ENCODE measurements around the gene ZDHHC4.
A peak's percentile ranks its signal among the peaks of the same experiment; 100 is the strongest.

Gene ZDHHC4

DNA sequence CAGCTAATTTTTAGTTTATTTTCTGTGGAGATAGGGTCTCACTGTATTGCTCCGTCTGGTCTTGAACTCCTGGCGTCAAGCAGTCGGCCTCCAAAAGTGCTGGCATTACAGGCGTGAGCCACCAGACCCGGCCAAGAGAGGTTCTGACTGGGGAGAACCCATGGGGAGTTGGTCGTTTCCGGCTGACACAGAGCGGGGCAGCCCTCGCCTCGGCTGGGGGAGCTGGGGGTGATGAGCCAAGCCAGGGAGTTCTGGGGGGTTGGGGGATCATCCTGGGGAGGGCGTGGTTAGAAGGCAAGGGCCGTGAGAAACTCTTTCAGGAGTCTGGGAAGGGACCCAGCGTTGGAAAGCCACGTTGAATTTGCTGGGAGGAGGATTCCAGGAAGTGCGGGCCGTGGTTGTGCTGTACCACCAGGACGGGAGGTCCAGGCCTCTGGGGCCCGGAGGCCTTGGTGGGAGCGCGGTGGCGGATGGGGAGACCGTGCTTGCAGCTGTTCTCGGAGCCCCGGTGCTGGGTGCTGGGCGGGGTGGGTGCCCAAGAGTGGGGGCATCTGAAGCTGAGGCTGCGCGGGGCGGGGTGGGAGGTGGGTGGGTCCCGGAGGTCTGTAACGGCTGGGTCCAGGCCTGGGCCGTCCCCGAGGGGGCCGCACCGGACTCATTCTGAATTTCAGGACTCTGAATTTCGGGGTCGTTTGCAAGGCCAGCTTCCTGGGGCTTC, 29.8 kb downstream of the ZDHHC4 start:
- no peak for DNase-seq (ENCODE audit: low read depth, low spot score)

DNA sequence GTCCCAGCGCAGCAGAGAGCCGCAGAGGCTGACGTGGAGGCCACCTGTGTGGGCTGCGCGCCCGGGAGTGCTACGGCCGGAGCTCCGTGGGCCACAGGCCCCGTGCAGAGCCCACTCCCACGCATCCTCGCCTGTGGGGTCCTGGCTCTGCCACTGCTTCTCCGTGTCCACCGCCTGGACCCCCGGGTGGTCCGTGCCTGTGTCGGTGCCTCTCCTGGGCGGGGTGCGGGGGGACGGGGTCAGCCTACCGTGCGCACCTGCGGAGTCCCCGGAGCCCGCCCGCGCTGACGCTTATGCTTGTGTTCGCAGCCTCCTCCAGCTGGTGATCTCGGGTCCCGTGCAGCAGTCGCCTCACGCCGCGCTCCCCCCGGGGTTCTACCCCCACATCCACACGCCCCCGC, 30.4 kb downstream of the ZDHHC4 start:
- no peak for DNase-seq (ENCODE audit: low read depth, low spot score)

GRCh38 chr7:6608081-6608480, 30.8 kb downstream of the ZDHHC4 start:
- no peak for DNase-seq (ENCODE audit: low read depth, low spot score)

DNA sequence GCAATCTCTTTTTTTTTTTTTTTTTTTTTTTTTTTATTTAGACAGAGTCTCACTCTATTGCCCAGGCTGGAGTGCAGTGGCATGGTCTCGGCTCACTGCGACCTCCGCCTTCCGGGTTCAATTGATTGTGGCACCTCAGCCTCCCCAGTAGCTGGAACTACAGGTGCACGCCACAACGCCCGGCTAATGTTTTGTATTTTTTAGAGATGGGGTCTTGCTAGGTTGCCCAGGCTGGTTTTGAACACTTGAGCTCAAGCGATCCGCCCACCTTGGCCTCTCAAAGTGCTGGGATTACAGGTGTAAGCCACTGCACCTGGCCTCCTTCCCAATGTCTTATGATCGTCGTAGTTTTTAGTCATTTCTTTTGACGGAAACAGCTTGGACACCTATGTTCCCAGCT, 31.5 kb downstream of the ZDHHC4 start:
- DNase-seq (ENCODE audit: low read depth, low spot score): no peak

GRCh38 chr7:6612819-6613218, 35.6 kb downstream of the ZDHHC4 start:
- no peak for DNase-seq (ENCODE audit: low read depth, low spot score)

GRCh38 chr7:6613706-6614105, 36.5 kb downstream of the ZDHHC4 start:
- peak; percentile 83 for DNase-seq (ENCODE audit: low read depth, low spot score)

DNA sequence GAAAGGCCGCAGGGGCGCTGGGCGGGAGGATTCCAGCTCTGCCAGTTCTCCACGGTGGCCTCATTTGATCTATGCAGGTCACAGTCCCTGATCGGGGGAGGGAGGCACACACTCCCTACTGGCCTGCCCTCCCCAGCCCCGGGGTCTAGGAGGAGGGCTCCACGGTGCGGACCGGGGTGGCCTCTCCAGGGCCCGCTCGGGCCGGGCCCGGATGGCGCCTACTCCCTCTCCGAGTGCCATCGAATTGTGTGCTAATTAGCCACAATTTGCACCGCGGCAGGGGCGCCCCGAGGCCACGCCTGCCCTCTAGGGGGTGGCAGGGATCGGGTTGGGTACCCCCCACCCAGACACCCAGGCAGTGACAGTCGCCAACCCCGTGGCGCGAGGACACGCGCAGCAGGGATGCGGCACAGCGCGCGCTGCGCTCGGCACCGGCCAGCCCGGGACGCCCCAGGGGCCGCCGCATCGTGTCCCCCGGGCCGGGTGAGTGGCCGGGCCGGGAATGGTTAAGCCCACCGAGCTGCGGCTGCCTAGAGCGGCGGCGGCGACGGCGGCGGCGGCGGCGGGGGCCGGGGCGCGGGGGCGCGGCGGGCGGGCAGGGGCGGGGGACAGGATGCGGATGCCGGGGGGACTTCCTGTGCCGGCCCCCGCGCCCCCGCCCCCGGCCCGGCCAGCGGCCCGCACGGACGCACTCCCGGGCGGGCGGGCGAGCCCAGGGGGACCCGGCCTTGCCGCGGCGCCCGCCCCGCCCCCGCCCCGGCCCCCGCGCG, 37.9 kb downstream of the ZDHHC4 start, which contains the start of gene ZNF853:
Gene ZNF853, plus strand, starts transcription at position 658 of the 770 bp plus-strand sequence. CDS start 565 bp downstream, outside the sequence.
- DNase-seq (ENCODE audit: low read depth, low spot score): peak; percentile 68

GRCh38 chr7:6615723-6616555, 38.7 kb downstream of the ZDHHC4 start:
- DNase-seq (ENCODE audit: low read depth, low spot score): no peak

GRCh38 chr7:6616854-6617643, 39.8 kb downstream of the ZDHHC4 start:
- no peak for DNase-seq (ENCODE audit: low read depth, low spot score)

DNA sequence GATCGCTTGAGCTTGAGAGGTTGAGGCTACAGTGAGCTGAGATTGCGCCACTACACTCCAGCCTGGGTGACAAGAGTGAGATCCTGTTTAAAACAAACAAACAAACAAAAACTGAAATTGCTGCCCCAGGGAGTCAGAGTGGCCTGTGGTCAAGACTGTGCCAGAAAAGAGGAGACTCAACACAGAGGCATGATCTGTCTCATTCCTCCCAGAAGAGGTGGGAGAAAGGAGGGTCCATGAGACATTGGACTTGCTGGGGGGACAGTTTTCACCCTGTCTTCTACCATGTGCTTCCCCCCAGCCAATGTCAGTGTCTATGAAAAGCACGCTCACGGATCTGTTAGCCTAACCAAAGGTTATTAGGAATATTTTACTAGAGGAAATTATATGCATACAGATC, 41.4 kb downstream of the ZDHHC4 start:
- DNase-seq (ENCODE audit: low read depth, low spot score): no peak

- DNase-seq (ENCODE audit: low read depth, low spot score): no peak
These were observed 42.7 kb downstream of the ZDHHC4 start for GRCh38 chr7:6619961-6620360.

- DNase-seq (ENCODE audit: low read depth, low spot score): peak; percentile 73
These were observed 44.2 kb downstream of the ZDHHC4 start for GRCh38 chr7:6621195-6622133.

- DNase-seq (ENCODE audit: low read depth, low spot score): peak; percentile 65
These were observed 45.0 kb downstream of the ZDHHC4 start for GRCh38 chr7:6622134-6622710.

- DNase-seq (ENCODE audit: low read depth, low spot score): no peak
These were observed 46.5 kb downstream of the ZDHHC4 start for GRCh38 chr7:6623589-6624245.

- DNase-seq (ENCODE audit: low read depth, low spot score): no peak
These were observed 47.0 kb downstream of the ZDHHC4 start for GRCh38 chr7:6624246-6624611.

DNA sequence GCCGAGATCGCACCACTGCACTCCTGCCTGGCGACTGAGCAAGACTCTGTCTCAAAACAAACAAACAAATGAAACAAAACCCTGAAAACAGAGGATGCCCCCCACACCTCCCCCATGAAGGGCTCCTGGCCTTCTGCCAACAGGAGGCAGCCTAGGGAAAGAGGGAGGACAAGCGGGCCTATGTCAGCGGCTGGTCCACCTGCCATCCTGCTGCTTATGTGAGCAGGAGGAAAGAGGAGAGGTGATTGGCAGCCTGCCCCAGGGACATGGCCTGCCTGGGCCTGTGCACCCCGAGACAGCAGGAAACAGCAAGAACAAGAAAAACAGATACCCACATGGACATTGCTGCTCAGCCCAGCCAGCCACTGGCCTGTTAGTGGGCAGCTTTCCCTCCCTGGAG, 50.8 kb downstream of the ZDHHC4 start:
- no peak for DNase-seq (ENCODE audit: low read depth, low spot score)

DNA sequence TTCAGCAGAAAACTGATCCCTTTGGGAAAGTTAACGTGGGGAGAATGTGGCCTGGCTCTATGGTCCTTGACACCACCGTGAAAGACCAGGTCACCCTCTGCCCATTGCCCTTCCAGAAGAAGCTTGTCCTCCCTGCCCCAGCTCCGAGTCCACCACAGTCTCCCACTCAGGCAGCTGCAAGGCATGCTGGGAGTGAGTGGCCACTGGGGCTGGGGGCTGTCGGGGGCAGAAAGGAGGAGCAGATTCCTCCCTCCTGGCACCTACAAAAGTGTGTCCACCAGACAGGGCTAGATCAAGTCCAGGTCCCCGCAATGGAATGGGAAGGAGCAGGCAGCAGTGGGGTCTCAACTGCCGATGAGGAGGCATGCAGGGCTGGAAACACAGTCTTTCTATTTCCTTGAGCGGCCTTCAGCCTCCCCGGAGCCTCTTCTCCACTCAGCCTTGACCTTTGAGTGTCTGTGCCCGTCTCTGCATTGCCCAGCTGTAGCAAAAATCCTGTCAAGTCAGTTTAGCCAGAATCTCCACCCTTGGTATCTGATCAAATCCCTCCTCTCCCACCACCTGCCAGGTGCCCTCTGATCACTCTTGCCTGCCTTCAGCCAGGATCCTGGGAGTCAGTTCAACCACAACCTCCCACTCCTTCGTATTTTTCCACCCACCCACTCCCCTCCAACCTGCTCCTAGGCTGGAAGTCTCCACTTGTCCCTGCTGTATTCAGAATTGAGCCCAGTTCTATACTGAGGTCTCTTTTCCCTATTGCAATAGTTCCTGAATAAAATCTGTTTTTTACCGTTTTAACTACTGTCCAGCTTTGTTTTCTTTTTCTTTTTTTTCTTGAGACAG, 53.0 kb downstream of the ZDHHC4 start:
- DNase-seq (ENCODE audit: low read depth, low spot score): no peak

DNA sequence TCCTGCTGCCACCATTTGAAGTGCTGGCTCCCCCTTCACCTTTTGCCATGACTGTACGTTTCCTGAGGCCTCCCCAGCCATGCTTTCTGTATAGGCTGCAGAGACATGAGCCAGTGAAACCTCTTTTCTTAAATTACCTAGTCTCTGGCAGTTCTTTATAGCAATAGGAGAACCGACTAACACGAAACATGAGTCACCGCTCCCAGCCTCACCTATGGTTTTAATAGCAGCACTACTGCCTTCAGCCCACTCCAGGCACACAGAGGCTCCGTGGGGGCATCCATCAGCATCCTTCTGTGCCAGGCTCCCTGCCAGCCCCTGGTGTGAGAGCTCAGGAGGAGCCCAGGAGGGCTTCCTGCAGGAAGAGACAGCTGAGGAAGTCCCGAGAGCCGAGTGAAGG, 54.4 kb downstream of the ZDHHC4 start:
- no peak for DNase-seq (ENCODE audit: low read depth, low spot score)
